Hepatic stellate cell (primary cell): Measurements from ENCODE around the gene GRM7.

Experiments used
- DNase-seq: peaks from one replicate; pipeline ENCODE4 v3.0.0; 2011; ENCODE audit warnings: low spot score

GRM7 gene

GRCh38 chr3:7789324-7789723, 928.4 kb downstream of the GRM7 start:
- DNase-seq = no peak

- DNase-seq = no peak
These were observed 929.2 kb downstream of the GRM7 start for GRCh38 chr3:7790141-7790540.
